Measurements from ENCODE around the gene DEPDC1B.
"Not testable (repeated sequence)": the region's sequence is repeated elsewhere in the genome, so short reads cannot be mapped to it uniquely, and the experiment has no call there.

The DEPDC1B gene

DNA sequence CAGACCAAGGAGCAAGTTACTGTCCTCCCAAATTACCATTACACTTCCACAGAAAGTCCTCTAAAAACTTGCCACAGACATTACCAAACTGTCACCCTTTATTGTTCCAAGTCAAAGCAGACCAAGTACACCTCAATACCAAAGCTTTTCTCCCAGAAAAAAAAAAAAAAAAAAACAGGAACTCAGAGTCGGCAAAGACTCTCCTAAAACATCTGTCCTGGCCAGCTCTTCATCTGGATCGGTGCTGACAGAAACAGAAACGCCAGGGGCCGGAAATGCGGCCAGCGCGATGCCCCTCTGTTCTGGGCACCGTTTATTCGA lies 718 bp downstream of the DEPDC1B start:
- DNase-seq (ENCODE audit: extremely low read depth in 1 of 2, low read depth in 1 of 2), result no peak

DNA sequence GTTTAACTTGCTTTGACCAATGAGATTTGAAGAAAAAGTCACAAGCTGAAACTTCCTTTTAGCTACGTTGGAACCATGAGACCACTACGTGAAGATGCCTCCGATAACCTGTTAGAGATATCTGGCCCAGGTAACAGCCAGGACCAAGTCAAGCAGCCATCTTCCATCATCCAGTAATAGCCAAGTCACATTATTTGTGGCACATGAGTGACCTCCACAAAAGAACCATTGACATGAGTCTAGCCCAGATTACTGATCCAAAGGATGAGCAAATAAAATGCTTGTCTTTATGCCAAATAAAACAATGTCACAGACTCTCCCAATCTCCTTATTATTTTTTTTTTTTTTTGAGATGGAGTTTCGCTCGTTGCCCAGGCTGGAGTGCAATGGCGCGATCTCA lies 1.6 kb downstream of the DEPDC1B start:
- no peak for DNase-seq (ENCODE audit: extremely low read depth in 1 of 2, low read depth in 1 of 2)

DNA sequence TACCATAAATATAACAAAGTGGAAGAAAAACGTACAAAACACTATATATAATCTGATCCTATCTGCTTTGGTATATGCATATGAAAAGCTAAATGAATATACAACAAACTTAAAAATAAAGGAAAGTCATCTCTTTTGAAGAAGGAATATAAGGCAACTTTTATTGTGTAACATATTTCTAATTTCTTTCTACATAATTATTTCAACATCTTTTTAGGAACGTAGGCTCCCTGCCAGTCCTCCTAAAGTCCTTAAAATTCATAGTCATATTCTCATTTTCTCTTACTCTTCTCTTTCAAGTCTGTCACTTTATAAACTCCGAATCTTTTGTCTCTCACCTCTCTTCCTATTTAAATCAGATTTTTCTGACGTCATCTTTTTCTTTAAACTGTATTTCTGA lies 9.6 kb downstream of the DEPDC1B start:
- DNase-seq (ENCODE audit: extremely low read depth in 1 of 2, low read depth in 1 of 2), result no peak

- no peak for DNase-seq (ENCODE audit: extremely low read depth in 1 of 2, low read depth in 1 of 2)
Observed at GRCh38 chr5:60688980-60689379, 11.0 kb downstream of the DEPDC1B start.

DNA sequence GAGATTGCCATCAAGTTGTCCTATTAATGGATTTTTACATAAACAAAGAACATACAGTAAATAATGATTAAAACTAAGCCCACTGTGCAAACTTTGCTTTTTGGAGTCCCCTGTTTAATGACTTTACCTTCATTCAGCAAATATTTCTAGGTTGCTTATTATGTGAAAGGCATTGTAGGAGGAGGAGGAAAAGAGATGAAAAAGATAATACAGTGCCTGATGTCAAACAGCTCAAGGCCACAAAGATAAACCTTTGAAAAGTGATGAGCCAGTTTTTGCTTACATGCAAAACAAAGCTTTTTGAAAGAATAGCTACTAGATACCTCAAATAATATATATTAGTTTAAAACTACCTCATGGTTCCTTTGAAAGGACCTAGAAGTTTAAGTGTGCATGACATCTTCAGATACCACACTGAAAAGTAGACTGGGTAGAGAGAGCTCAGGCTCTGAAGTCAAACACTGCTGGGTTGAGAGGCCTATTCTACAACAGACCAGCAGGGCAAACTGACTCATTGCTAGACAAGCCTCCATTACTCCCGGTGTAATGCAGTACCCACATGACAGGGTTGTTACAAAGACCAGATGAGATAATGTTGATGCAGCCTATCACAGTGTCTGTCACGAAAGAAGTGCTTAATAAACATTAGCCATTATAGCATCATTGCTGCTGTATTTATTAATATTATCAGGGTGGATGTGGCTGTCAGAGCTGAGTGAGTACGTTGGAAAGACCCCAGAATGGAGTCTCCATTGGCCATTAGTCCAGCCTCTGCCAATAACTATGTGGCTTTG lies 11.8 kb downstream of the DEPDC1B start:
- no peak for DNase-seq (ENCODE audit: extremely low read depth in 1 of 2, low read depth in 1 of 2)

- DNase-seq (ENCODE audit: extremely low read depth in 1 of 2, low read depth in 1 of 2), result no peak
Observed at GRCh38 chr5:60686157-60686556, 13.8 kb downstream of the DEPDC1B start.

GRCh38 chr5:60685700-60686099 lies 14.3 kb downstream of the DEPDC1B start:
- DNase-seq (ENCODE audit: extremely low read depth in 1 of 2, low read depth in 1 of 2), result no peak

DNA sequence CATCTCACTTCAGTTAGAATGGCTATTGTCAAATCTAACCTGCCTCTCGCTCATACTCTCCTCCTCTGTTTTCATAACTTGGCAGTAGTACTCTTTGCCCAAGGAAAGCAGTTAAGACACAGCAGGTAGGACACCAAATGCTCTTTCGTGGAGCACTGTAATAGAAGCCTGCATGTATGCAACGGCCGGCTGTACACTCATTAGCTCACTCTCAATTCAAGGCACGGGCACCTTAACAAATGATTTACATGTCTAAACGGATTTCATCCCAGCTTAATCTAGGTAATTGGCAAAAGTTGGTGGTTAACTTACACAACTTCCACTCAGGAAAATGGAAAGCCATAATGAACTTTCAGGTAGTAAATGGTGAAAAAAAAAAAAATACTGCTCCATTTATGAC lies 14.9 kb downstream of the DEPDC1B start:
- no peak for DNase-seq (ENCODE audit: extremely low read depth in 1 of 2, low read depth in 1 of 2)

- DNase-seq (ENCODE audit: extremely low read depth in 1 of 2, low read depth in 1 of 2), result not testable (repeated sequence)
Observed at GRCh38 chr5:60682007-60682406, 18.0 kb downstream of the DEPDC1B start.

DNA sequence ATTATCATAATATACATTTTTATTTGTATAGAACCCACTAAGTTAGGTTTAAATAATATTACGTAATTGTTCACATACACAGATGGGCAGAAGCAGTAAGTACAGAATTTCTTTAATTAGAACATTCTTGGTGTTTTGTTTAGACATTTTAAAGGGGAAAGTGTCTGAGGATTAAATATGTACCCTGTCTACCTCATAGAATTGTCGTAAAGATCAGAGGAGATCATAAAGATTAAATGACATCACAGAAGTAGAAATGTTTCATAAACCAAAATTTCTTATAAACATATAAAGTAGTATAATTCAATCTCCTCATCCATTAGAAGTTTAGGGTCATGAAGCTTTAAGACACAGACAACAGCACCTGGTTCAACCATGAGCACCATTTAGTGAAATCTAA lies 20.1 kb downstream of the DEPDC1B start:
- DNase-seq (ENCODE audit: extremely low read depth in 1 of 2, low read depth in 1 of 2), result no peak

- DNase-seq (ENCODE audit: extremely low read depth in 1 of 2, low read depth in 1 of 2), result no peak
Observed at GRCh38 chr5:60677850-60678664, 21.9 kb downstream of the DEPDC1B start.

DNA sequence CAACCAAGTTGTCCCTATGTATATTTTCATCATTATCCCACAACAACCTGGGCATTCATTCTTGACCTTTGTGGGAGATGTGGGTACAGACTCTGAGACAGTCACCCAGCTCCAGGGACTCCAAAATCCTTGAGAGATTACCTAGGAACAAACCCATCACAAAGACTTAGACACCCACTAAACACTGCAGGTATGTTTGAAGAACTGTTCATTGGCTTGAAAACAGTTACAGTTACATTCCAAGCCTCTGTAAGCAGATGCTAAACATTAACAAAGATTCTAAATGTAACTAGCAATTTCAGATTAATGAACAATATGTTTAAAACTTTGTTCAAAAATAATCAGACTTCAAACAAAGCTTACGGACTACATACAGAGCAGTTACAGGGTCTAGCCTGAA lies 24.7 kb downstream of the DEPDC1B start:
- no peak for DNase-seq (ENCODE audit: extremely low read depth in 1 of 2, low read depth in 1 of 2)

- DNase-seq (ENCODE audit: extremely low read depth in 1 of 2, low read depth in 1 of 2), result no peak
Observed at GRCh38 chr5:60674251-60675069, 25.5 kb downstream of the DEPDC1B start.

DNA sequence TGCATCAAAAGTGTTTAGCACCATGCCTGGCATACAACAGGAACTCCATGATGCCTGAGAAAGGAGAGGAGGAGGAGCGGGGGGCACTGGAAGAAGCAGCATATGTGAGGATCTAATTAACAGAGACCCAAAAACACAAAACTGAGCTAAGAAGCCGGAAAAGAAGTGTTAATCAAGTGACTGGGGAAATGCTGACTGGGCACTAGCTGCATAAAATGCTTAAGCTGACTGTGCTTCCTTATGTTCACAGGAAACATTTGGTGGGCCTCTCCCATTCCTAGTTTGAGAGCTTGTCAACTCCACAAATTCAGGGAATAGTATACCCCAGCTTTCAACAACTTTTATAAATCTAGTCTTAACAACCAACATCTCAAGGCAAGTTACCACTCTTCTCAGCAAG lies 26.6 kb downstream of the DEPDC1B start:
- no peak for DNase-seq (ENCODE audit: extremely low read depth in 1 of 2, low read depth in 1 of 2)

DNA sequence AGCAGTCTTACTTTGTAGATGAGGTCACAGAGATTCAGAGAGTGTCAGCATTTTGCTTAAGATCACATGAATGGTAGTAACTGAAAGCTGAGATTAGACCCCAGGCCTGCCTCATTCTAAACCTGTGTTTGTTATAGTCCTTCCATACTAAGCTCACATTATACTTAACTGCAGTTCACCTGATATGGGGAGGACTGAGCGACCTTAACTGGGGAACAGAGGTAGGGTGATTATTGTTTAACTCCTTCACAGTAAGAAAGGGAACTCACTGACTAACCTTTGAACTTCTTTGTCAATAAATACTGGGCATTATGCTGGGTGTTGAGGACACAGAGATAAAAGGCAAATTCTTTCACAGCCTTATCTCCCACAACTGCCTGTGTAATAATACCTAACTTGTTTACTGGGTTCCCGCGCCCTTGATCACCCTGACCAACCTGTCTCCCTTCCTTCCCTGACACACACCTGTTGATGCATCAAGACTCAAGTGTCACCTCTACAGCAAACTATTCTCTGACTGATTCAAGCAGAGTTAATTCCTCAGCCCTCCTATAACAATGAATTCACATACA lies 27.2 kb downstream of the DEPDC1B start:
- DNase-seq (ENCODE audit: extremely low read depth in 1 of 2, low read depth in 1 of 2), result no peak

GRCh38 chr5:60671899-60672692 lies 27.9 kb downstream of the DEPDC1B start:
- no peak for DNase-seq (ENCODE audit: extremely low read depth in 1 of 2, low read depth in 1 of 2)

DNA sequence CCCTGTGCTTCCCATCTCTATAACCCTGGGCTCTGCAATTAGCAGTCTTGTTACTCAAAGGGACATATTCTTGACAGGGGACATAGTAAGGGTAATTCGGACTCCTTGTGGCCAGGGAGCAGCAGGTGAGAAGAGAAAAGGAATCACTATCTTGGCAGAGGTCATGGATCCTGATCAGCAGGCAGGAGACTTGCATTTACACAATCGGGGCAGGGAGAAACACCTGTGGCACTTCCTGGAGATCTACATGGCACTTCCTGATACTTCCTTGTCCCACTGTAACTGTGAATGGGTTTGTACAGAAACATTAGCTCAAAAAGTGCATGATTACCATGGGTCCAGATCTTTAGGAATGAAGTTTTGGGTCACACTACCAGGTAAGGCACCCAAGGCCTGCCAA lies 29.2 kb downstream of the DEPDC1B start:
- no peak for DNase-seq (ENCODE audit: extremely low read depth in 1 of 2, low read depth in 1 of 2)

GRCh38 chr5:60668686-60669304 lies 31.2 kb downstream of the DEPDC1B start:
- DNase-seq (ENCODE audit: extremely low read depth in 1 of 2, low read depth in 1 of 2), result no peak

DNA sequence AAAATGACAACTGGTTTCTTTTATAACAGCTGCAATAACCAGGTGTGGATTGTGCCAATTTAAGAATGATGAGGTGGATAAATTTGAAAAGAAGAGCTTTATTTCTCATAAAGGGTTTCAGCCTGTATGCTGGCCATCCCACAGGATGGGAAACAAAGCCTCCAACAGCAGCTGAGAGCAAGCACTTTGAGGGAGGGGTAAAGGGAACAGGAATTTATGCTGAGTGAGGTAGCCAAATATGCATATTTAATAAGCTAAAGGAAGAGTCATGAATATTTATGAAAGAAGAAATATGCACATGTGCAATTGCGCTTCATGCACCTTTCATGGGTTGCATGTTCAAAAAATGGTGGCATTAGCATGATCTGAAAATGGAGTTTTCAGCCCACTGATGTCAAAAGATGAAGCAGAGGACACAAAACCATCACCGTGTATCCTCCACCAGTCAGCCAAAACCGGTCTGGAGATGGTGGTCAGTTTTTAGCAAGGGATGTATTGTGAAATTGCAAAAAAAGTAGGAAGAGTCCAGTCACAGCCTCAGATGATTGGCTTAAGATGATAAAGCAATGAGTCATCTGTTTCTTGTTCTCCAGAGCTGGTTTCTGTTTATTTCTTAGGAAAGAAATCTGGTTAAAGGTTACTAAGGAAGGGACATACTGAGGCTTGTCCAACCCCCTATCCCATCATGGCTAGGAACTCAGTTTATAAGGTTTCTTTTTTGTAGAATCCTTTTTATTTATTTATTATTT lies 47.9 kb downstream of the DEPDC1B start:
- no peak for DNase-seq (ENCODE audit: extremely low read depth in 1 of 2, low read depth in 1 of 2)

Measured in stimulated activated CD8-positive, alpha-beta memory T cell treated with anti-CD3 and anti-CD28 coated beads, Interleukin-7, amount 100 ng/mL, for 48 hours (primary cell).